HepG2 (cell line): ENCODE results near the gene CDO1. TPM values are rescaled to one million over a fixed set of nuclear protein-coding genes. Genes with fewer than 3 reads are reported as not detected.

Experiments
- CCDC6 ChIP-seq: sonication (generic); formaldehyde crosslinking; IDR thresholded peaks from 2 replicates; pipeline ENCODE4 v1.8.1; 2022; ENCODE audit warnings: mild to moderate bottlenecking, missing genetic modification reagents, moderate library complexity
- CEBPZ ChIP-seq: IDR thresholded peaks from 2 replicates; pipeline ENCODE4 v1.6.1; 2012; ENCODE audit warnings: low read length, improper control_type of control experiment
- CENPX ChIP-seq: sonication (generic); formaldehyde crosslinking; IDR thresholded peaks from 2 replicates; pipeline ENCODE4 v1.9.0; 2021; ENCODE audit warnings: mild to moderate bottlenecking, missing genetic modification reagents, moderate library complexity
- EZH2 ChIP-seq: conservative IDR thresholded peaks from 2 replicates; pipeline ENCODE4 v1.6.1; 2012; ENCODE audit warnings: mild to moderate bottlenecking, low read depth, low read length, moderate library complexity
- GABPA ChIP-seq, 2 experiments: IDR thresholded peaks; 2 replicates each; pipeline ENCODE4 v1.6.1; 2011 to 2016; ENCODE audit warnings: low read depth in 2 of 2, low read length in 1 of 2, missing biosample characterization in 1 of 2, missing genetic modification characterization in 1 of 2
- HIC2 ChIP-seq: sonication (generic); formaldehyde crosslinking; IDR thresholded peaks from 2 replicates; pipeline ENCODE4 v1.9.0; 2022; ENCODE audit warnings: low read depth, missing genetic modification reagents
- IKZF5 ChIP-seq: IDR thresholded peaks from 2 replicates; pipeline ENCODE4 v1.6.1; 2018; ENCODE audit warnings: missing genetic modification reagents, mild to moderate bottlenecking, missing compliant biosample characterization
- IRF2 ChIP-seq: IDR thresholded peaks from 2 replicates; pipeline ENCODE4 v1.6.1; 2018; ENCODE audit warnings: missing genetic modification reagents, missing compliant biosample characterization
- MEIS1 ChIP-seq: sonication (generic); formaldehyde crosslinking; IDR thresholded peaks from 2 replicates; pipeline ENCODE4 v1.9.0; 2021; ENCODE audit warnings: mild to moderate bottlenecking, missing genetic modification reagents, moderate library complexity, borderline replicate concordance
- PCBP2 ChIP-seq: fragments of 200-400 bp; formaldehyde crosslinking; optimal IDR thresholded peaks from 2 replicates; pipeline ENCODE3; 2018; ENCODE audit warnings: low read length, low read depth; ENCODE audit not compliant: poor library complexity, severe bottlenecking
- REXO4 ChIP-seq: sonication (generic); formaldehyde crosslinking; IDR thresholded peaks from 2 replicates; pipeline ENCODE4 v1.8.0; 2022; ENCODE audit warnings: missing genetic modification reagents, mild to moderate bottlenecking, borderline replicate concordance
- RNF219 ChIP-seq: sonication (generic); formaldehyde crosslinking; IDR thresholded peaks from 2 replicates; pipeline ENCODE4 v1.5.0; 2020; ENCODE audit warnings: mild to moderate bottlenecking, missing genetic modification reagents
- SMAD3 ChIP-seq: sonication (generic); formaldehyde crosslinking; IDR thresholded peaks from 2 replicates; pipeline ENCODE4 v1.4.0; 2020; ENCODE audit warnings: missing genetic modification reagents
- SNRNP70 ChIP-seq: fragments of 200-400 bp; formaldehyde crosslinking; IDR thresholded peaks from 2 replicates; pipeline ENCODE4 v1.6.1; 2017; ENCODE audit warnings: mild to moderate bottlenecking, low read depth, low read length, moderate library complexity
- ZBTB46 ChIP-seq: sonication (generic); formaldehyde crosslinking; IDR thresholded peaks from 2 replicates; pipeline ENCODE4 v1.4.0; 2020; ENCODE audit warnings: mild to moderate bottlenecking, missing genetic modification reagents, borderline replicate concordance
- ZFP36 ChIP-seq: fragments of 150-350 bp; IDR thresholded peaks from 2 replicates; pipeline ENCODE4 v1.6.1; 2018; ENCODE audit warnings: borderline replicate concordance, low read length, low read depth; ENCODE audit not compliant: partially characterized antibody
- ZSCAN29 ChIP-seq: sonication (generic); formaldehyde crosslinking; conservative IDR thresholded peaks from 2 replicates; pipeline ENCODE4 v1.4.0; 2020; ENCODE audit warnings: mild to moderate bottlenecking, missing genetic modification reagents
- polyA plus RNA-seq, 8 experiments: library from polyadenylated mRNA; depleted of rRNA in 3 of 8; stranded (reverse) in 7 of 8; unstranded in 1 of 8; fragments of >200 nt; fragmentation: Illumina TruSeq in 4 of 8; extraction: Trizol in 4 of 8; gene quantifications; 2 replicates each; pipeline versions ENCODE4 v1.2.1 to v1.2.3, GENCODE V29; 2011 to 2016; ENCODE audit warnings: low read depth in 4 of 8, missing spikeins in 1 of 8, mixed read lengths in 1 of 8; ENCODE audit not compliant: insufficient read depth in 1 of 8
- total RNA-seq, 5 experiments: library from RNA; depleted of rRNA; stranded (reverse); fragments of >200 nt; fragmentation: Illumina TruSeq; extraction: Trizol; gene quantifications; 2 replicates each; pipeline ENCODE4 v1.2.3, GENCODE V29; 2016; ENCODE audit warnings: low read depth in 1 of 5

CDO1 gene
- total and polyA plus RNA-seq, 2 of the 13 experiments (the other 11 are each of a cell fraction or from before 2014, with no cell fraction given), result 3.2 to 4.4 TPM

GRCh38 chr5:115831163-115831768 lies 14.8 kb upstream of the CDO1 start (continued):
- no peak for TF ChIP-seq CEBPZ
- no peak for TF ChIP-seq EZH2
- TF ChIP-seq REXO4 (CRISPR knock-in tag), result no peak
- TF ChIP-seq SMAD3, result no peak
- TF ChIP-seq ZSCAN29 (CRISPR knock-in tag), result no peak
- TF ChIP-seq PCBP2, result no peak
- TF ChIP-seq CENPX (CRISPR knock-in tag), result no peak
- TF ChIP-seq MEIS1 (CRISPR knock-in tag), result no peak
- TF ChIP-seq GABPA (IDR thresholded peaks at IDR 0.05; ENCODE audit: low read depth, low read length), result no peak
- 0 out of 2 replicates have a peak, but pooled peaks have one; percentile 8 for TF ChIP-seq GABPA (CRISPR knock-in tag; IDR thresholded peaks at IDR 0.05; ENCODE audit: low read depth)
- TF ChIP-seq SNRNP70, result no peak
- TF ChIP-seq CCDC6, result no peak
- no peak for TF ChIP-seq HIC2 (CRISPR knock-in tag)
- no peak for TF ChIP-seq ZFP36
- no peak for TF ChIP-seq RNF219 (CRISPR knock-in tag)
- TF ChIP-seq ZBTB46 (CRISPR knock-in tag), result no peak
- no peak for TF ChIP-seq IKZF5
- no peak for TF ChIP-seq IRF2
